Kidney epithelial cell (primary cell): ENCODE data around the gene CHRNG. TPM values are rescaled to one million over a fixed set of nuclear protein-coding genes. Genes with fewer than 3 reads are reported as not detected.
"Not testable (repeated sequence)": the region's sequence is repeated elsewhere in the genome, so short reads cannot be mapped to it uniquely, and the experiment has no call there.

ENCODE experiments used
- DNase-seq: peaks from one replicate; pipeline ENCODE4 v3.0.0-alpha.2; 2010; ENCODE audit warnings: low read depth
- H3K27me3 ChIP-seq: 2 replicates; pipeline ENCODE4 v1.6.0; 2011; ENCODE audit warnings: low read length; ENCODE audit not compliant: control insufficient read depth, insufficient read depth
- H3K36me3 ChIP-seq: 2 replicates; pipeline ENCODE4 v1.5.1; 2011; ENCODE audit warnings: low read length; ENCODE audit not compliant: control insufficient read depth, insufficient read depth
- H3K4me3 ChIP-seq: 2 replicates; pipeline ENCODE4 v1.5.1; 2011; ENCODE audit warnings: low read depth, mild to moderate bottlenecking, control low read depth, low read length
- total RNA-seq: library from RNA; depleted of rRNA; stranded (reverse); fragments of >200 nt; gene quantifications from 2 replicates; pipeline ENCODE4 v1.2.3, GENCODE V29; 2015
- TF ChIP-seq, protein P1 (sequence below): IDR thresholded peaks from 2 replicates; pipeline ENCODE4 v1.5.1; 2011; ENCODE audit warnings: mild to moderate bottlenecking, moderate library complexity, low read length, control low read depth, inconsistent platforms; ENCODE audit not compliant: insufficient read depth, poor library complexity, severe bottlenecking

Gene CHRNG
- total RNA-seq, 1 donor from 2014 or later, result not detected

DNA sequence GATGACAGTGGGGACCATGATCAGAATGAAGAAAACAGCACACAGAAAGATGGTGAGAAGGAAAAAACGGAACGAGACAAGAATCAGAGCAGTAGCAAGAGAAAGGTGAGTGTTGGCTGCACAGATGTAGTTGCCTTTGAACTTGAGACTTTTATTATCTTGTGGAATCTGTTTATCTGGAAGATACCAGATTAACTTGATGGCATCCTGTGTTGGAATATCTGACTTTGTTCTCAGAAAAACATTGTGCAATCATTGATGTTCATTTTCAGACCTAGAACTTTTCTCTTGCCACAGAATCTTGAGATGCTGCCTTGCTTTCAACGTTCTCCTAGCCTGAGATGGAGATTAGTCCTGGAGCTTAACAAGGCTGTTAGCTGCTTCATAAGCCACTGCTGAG is 16.9 kb downstream of the CHRNG start:
- TF ChIP-seq, protein P1, sequence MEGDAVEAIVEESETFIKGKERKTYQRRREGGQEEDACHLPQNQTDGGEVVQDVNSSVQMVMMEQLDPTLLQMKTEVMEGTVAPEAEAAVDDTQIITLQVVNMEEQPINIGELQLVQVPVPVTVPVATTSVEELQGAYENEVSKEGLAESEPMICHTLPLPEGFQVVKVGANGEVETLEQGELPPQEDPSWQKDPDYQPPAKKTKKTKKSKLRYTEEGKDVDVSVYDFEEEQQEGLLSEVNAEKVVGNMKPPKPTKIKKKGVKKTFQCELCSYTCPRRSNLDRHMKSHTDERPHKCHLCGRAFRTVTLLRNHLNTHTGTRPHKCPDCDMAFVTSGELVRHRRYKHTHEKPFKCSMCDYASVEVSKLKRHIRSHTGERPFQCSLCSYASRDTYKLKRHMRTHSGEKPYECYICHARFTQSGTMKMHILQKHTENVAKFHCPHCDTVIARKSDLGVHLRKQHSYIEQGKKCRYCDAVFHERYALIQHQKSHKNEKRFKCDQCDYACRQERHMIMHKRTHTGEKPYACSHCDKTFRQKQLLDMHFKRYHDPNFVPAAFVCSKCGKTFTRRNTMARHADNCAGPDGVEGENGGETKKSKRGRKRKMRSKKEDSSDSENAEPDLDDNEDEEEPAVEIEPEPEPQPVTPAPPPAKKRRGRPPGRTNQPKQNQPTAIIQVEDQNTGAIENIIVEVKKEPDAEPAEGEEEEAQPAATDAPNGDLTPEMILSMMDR, result no peak
- Histone ChIP-seq H3K27me3 (no peaks in the 10 kb centered on the region), H3K36me3 (no peaks in the 10 kb centered on the region), H3K4me3 (no peak overlapping the region)
- DNase-seq, result no peak

DNA sequence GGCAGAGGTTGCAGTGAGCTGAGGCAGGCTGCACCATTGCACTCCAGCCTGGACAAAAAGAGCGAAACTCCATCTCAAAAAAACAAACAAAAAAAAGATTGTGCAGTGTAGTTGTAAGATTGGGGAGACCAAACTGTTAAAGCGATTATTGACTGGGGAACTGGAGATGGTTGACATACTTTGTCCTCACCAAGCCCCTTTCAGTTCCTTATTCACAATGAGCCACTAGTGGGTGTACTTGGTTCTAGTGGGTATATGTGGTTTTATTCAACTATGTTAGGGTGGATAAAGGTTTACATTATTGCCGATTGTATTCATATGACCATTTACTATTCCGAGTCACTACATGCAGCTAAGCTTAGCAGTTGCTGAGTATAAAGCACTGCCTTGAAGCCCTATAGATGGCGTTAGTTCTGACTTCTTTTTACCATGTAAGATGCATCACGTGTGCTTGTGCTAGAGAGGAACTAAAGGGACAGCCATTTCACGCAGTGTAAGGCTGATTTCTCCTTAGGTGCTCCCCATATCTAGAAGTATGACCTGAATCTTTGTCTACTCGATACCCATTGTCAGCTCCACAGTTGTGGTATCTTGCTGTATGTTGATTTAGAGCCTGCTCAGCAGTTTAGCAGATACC is 23.1 kb downstream of the CHRNG start:
- no peak for DNase-seq
- Histone ChIP-seq H3K27me3 (no peaks in the 10 kb centered on the region), H3K4me3 (no peak overlapping the region), H3K36me3 (peaks cover 3% of the 10 kb centered on the region)
- TF ChIP-seq, protein P1, result no peak

DNA sequence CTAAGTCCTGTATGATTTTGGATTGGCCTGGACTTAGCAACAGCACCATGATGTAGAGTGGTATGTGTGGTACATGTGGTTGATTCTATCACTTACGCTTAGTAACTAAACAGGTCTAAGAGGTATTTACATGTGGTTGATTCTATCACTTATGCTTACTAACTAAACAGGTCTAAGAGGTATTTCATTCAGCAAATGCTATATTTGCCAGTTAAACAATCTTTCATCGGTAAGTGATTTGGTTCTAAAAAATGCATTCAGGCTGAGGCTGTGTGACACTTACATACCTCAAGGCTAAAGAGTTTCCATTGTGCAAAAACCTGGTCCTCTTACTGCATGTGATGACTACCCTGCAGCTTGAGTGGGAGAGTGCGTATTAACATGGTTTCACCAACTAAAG is 24.1 kb downstream of the CHRNG start:
- Histone ChIP-seq H3K36me3 (peaks cover 3% of the 10 kb centered on the region), H3K27me3 (no peaks in the 10 kb centered on the region), H3K4me3 (no peak overlapping the region)
- DNase-seq, result peak; percentile 18
- TF ChIP-seq, protein P1, result no peak

DNA sequence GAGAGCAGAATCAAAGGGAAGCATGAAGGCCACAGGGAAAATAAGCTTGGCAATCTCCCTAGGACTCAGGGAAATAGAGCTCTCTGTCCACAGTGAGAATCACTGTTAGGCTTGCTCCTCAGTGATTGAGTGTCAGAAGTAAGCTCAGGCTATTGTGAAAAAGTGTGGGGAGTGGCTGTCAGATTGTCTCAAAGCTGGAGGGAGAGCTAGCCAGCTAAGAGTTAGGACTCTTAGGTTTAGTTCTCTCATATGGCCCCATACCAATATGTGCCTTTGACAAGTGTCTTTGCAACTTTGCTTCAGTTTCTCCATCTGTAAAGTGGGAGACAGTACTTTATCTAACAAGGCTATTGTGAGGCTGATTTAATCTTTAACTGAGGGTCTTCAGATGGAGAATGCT is 28.2 kb downstream of the CHRNG start:
- peaks cover 5% of the 10 kb centered on the region for H3K36me3 ChIP-seq
- DNase-seq, result no peak
- H3K27me3 ChIP-seq, result no peaks in the 10 kb centered on the region
- TF ChIP-seq, protein P1, result no peak
- no peak overlapping the region for H3K4me3 ChIP-seq

DNA sequence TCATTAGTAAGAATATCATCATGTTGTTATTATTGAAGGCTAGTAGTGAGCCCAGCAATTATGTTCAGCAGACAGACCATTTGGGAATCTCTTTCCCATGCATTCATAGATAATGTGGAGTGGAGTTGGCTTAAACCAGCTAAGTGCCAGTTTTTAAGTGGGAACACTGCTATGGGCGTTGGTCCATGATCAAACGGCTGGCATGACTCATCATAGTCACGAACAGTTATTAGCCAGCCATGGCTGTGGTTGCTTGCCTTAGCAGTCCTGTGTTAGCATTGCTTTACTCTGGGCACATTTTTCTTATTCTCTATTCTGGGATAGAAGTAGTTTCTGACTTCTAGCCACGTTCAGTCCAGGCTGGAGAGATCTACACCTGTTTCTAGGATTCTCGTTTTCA is 28.7 kb downstream of the CHRNG start:
- peaks cover 5% of the 10 kb centered on the region for H3K36me3 ChIP-seq
- TF ChIP-seq, protein P1, result no peak
- no peaks in the 10 kb centered on the region for H3K27me3 ChIP-seq
- no peak for DNase-seq
- H3K4me3 ChIP-seq, result no peak overlapping the region

DNA sequence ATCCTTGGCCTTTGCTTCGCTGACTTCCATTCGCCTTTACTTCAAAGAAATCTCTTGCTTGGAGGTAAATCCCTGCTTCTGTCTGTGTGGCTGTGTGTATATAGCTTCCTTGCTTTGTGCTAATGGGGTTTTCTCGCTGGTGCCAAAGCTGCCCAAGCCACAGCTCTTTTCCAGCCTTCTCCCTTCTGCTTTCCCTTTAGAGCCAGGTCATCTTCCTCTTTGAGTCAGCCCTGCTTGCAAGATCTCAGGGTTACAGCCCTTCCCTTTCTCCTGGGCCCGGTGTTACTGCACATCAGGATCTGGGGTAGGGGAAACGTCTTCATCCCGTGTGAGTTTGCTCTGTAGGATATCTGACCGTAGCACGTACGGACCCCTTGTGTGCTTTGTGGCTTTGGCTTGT is 30.0 kb downstream of the CHRNG start:
- DNase-seq, result no peak
- no peaks in the 10 kb centered on the region for H3K27me3 ChIP-seq
- TF ChIP-seq, protein P1, result no peak
- H3K4me3 ChIP-seq, result no peak overlapping the region
- H3K36me3 ChIP-seq, result peaks cover 5% of the 10 kb centered on the region

DNA sequence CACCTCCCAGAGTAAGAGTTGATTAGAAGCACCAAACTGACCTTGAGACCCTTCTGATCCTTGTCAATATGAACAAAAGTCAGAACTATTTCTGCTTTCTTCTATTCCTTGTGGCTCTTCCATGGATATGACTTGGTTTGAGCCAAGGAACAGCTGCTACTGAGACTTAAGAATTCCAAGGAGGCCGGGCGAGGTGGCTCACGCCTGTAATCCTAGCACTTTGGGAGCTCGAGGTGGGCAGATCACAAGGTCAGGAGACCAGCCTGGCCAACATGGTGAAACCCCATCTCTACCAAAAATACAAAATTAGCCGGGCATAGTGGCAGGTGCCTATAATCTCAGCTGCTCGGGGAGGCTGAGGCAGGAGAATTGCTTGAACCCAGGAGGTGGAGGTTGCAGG is 31.0 kb downstream of the CHRNG start:
- DNase-seq, H3K27me3 ChIP-seq, H3K36me3 ChIP-seq, H3K4me3 ChIP-seq: not testable (repeated sequence)
